Progenitor cell of endocrine pancreas (in vitro differentiated cells): Measurements from ENCODE around the gene PYM1. TPM values are rescaled to one million over a fixed set of nuclear protein-coding genes. Genes with fewer than 3 reads are reported as not detected.

Experiments
- DNase-seq: peaks from one replicate; pipeline ENCODE4 v3.0.0; 2021; ENCODE audit warnings: low spot score; ENCODE audit not compliant: unreplicated experiment
- H3K27ac Mint-ChIP-seq: 2 replicates; pipeline ENCODE4 v1.8.0; 2021; ENCODE audit warnings: mild to moderate bottlenecking, moderate library complexity, mixed read lengths
- H3K27me3 Mint-ChIP-seq: 2 replicates; pipeline ENCODE4 v1.8.0; 2021; ENCODE audit warnings: mixed read lengths
- H3K36me3 Mint-ChIP-seq: 2 replicates; pipeline ENCODE4 v1.8.0; 2022; ENCODE audit warnings: mixed read lengths; ENCODE audit not compliant: insufficient read depth
- H3K4me1 Mint-ChIP-seq: 2 replicates; pipeline ENCODE4 v1.8.0; 2021; ENCODE audit warnings: low read depth, mixed read lengths
- H3K4me3 Mint-ChIP-seq: 2 replicates; pipeline ENCODE4 v1.8.0; 2021; ENCODE audit warnings: low read depth, mild to moderate bottlenecking, moderate library complexity, mixed read lengths
- H3K9me3 Mint-ChIP-seq: 2 replicates; pipeline ENCODE4 v1.8.0; 2021; ENCODE audit warnings: low read depth, mixed read lengths
- total RNA-seq: library from RNA; stranded (reverse); gene quantifications from 2 replicates; pipeline ENCODE4 v1.2.1, GENCODE V29; 2021
- TF ChIP-seq, protein P1 (sequence below): fragments of 200-600 bp; sonication (generic); IDR thresholded peaks from one replicate; pipeline ENCODE4 v1.5.0; 2021; ENCODE audit warnings: antibody characterized with exemption, mild to moderate bottlenecking; ENCODE audit not compliant: unreplicated experiment

The PYM1 gene
- total RNA-seq, 1 donor from 2014 or later = 42.8 TPM

DNA sequence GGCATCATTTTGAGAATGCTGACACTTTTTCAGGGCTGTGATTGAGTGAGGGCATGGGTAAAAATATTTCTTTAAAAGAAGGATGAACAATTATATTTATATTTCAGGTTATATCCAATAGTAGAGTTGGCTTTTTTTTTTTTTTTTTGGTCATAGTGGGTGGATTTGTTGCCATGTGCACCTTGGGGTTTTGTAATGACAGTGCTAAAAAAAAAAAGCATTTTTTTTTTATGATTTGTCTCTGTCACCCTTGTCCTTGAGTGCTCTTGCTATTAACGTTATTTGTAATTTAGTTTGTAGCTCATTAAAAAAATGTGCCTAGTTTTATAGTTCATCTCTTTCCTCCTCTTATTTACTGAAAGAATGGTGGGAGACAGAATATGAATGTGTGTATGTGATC is 44.8 kb upstream of the PYM1 start:
- H3K27ac Mint-ChIP-seq = no peak overlapping the region
- no peaks in the 10 kb centered on the region for H3K9me3 Mint-ChIP-seq
- H3K4me1 Mint-ChIP-seq = peaks cover 15% of the 10 kb centered on the region
- H3K36me3 Mint-ChIP-seq = peaks cover 5% of the 10 kb centered on the region
- TF ChIP-seq, protein P1, sequence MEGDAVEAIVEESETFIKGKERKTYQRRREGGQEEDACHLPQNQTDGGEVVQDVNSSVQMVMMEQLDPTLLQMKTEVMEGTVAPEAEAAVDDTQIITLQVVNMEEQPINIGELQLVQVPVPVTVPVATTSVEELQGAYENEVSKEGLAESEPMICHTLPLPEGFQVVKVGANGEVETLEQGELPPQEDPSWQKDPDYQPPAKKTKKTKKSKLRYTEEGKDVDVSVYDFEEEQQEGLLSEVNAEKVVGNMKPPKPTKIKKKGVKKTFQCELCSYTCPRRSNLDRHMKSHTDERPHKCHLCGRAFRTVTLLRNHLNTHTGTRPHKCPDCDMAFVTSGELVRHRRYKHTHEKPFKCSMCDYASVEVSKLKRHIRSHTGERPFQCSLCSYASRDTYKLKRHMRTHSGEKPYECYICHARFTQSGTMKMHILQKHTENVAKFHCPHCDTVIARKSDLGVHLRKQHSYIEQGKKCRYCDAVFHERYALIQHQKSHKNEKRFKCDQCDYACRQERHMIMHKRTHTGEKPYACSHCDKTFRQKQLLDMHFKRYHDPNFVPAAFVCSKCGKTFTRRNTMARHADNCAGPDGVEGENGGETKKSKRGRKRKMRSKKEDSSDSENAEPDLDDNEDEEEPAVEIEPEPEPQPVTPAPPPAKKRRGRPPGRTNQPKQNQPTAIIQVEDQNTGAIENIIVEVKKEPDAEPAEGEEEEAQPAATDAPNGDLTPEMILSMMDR = no peak
- no peak for DNase-seq
- no peaks in the 10 kb centered on the region for H3K27me3 Mint-ChIP-seq
- H3K4me3 Mint-ChIP-seq = peak overlapping the region; percentile 16

DNA sequence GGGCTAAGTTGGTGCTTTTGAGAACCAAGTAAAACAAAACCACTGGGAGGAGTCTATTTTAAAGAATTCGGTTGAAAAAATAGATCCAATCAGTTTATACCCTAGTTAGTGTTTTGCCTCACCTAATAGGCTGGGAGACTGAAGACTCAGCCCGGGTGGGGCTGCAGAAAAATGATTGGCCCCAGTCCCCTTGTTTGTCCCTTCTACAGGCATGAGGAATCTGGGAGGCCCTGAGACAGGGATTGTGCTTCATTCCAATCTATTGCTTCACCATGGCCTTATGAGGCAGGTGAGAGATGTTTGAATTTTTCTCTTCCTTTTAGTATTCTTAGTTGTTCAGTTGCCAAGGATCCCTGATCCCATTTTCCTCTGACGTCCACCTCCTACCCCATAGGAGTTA is 44.3 kb upstream of the PYM1 start:
- DNase-seq = no peak
- TF ChIP-seq, protein P1 = no peak
- Mint-ChIP-seq H3K27ac (no peak overlapping the region), H3K4me3 (peak overlapping the region; percentile 16), H3K9me3 (no peaks in the 10 kb centered on the region), H3K4me1 (peaks cover 17% of the 10 kb centered on the region), H3K27me3 (no peaks in the 10 kb centered on the region), H3K36me3 (peaks cover 5% of the 10 kb centered on the region)

DNA sequence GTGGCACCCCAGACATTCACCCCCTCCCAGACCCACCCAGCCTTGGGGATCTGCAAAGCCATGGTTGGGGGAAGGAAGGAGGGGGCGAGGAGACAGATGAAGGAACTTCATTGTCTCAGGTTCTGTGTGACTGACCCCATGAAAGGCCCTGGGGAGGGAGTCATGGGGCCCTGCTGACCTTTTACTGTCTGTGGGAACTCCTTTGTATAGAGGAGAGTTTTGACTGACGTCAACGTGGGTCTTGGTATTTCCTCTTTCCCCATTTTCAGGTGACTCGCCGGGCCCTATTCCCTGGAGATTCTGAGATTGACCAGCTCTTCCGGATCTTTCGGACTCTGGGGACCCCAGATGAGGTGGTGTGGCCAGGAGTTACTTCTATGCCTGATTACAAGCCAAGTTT is 43.1 kb upstream of the PYM1 start:
- peaks cover 4% of the 10 kb centered on the region for H3K36me3 Mint-ChIP-seq
- H3K4me3 Mint-ChIP-seq = no peak overlapping the region
- H3K4me1 Mint-ChIP-seq = peaks cover 25% of the 10 kb centered on the region
- TF ChIP-seq, protein P1 = no peak
- no peak overlapping the region for H3K27ac Mint-ChIP-seq
- DNase-seq = no peak
- H3K27me3 Mint-ChIP-seq = no peaks in the 10 kb centered on the region
- H3K9me3 Mint-ChIP-seq = no peaks in the 10 kb centered on the region

- Mint-ChIP-seq H3K4me3 (no peak overlapping the region), H3K4me1 (peaks cover 30% of the 10 kb centered on the region), H3K27me3 (no peaks in the 10 kb centered on the region), H3K9me3 (no peaks in the 10 kb centered on the region), H3K36me3 (peaks cover 2% of the 10 kb centered on the region), H3K27ac (no peak overlapping the region)
- no peak for DNase-seq
- TF ChIP-seq, protein P1 = no peak
These were observed 41.7 kb upstream of the PYM1 start for GRCh38 chr12:55969356-55969755.

DNA sequence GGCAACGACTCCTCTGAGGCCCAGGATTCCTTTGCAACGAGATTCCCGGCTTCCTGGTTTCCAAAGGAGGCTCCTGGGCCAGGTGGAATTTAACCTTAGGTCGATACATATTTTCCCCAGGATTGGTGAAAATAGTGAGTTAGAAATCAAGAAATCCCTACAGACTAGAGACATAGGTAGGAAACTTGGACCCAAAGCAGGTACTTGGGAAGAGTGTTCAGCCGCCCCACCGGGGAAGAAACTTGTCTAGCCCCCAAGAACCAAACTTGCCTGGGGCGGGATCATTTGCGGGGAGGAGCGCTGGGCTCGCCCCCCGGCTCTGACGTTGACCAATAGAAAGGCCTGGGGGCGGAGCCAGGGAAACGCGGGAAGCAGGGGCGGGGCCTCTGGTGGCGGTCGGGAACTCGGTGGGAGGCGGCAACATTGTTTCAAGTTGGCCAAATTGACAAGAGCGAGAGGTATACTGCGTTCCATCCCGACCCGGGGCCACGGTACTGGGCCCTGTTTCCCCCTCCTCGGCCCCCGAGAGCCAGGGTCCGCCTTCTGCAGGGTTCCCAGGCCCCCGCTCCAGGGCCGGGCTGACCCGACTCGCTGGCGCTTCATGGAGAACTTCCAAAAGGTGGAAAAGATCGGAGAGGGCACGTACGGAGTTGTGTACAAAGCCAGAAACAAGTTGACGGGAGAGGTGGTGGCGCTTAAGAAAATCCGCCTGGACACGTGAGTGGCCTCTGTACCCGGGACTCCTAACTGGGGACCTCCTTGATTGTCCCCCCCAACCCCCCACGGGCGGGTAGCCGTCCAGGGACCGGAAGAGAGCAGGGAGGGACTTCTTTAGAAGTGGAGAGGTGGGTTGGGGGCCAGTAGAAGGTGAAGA is 39.0 kb upstream of the PYM1 start, which contains the start of gene CDK2:
Gene CDK2, plus strand, starts transcription at position 423 of the 874 bp plus-strand sequence. Its CDS starts 179 bp downstream, at position 602.
- H3K4me1 Mint-ChIP-seq = peaks cover 30% of the 10 kb centered on the region
- peak; percentile 85 for DNase-seq
- peak within 1 kb of the TSS; percentile 95 for H3K27ac Mint-ChIP-seq
- H3K27me3 Mint-ChIP-seq = no peaks in the 10 kb centered on the region
- TF ChIP-seq, protein P1 = no peak
- H3K4me3 Mint-ChIP-seq = peak within 1 kb of the TSS; percentile 97
- no peaks in the 10 kb centered on the region for H3K9me3 Mint-ChIP-seq
- H3K36me3 Mint-ChIP-seq = peaks cover 2% of the 10 kb centered on the region
